ENCODE measurements around the gene MDK.
"Not testable (repeated sequence)": the region's sequence is repeated elsewhere in the genome, so short reads cannot be mapped to it uniquely, and the experiment has no call there.

- TF ChIP-seq, protein P1, sequence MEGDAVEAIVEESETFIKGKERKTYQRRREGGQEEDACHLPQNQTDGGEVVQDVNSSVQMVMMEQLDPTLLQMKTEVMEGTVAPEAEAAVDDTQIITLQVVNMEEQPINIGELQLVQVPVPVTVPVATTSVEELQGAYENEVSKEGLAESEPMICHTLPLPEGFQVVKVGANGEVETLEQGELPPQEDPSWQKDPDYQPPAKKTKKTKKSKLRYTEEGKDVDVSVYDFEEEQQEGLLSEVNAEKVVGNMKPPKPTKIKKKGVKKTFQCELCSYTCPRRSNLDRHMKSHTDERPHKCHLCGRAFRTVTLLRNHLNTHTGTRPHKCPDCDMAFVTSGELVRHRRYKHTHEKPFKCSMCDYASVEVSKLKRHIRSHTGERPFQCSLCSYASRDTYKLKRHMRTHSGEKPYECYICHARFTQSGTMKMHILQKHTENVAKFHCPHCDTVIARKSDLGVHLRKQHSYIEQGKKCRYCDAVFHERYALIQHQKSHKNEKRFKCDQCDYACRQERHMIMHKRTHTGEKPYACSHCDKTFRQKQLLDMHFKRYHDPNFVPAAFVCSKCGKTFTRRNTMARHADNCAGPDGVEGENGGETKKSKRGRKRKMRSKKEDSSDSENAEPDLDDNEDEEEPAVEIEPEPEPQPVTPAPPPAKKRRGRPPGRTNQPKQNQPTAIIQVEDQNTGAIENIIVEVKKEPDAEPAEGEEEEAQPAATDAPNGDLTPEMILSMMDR (IDR thresholded peaks at IDR 0.05; ENCODE audit: poor library complexity) = not testable (repeated sequence)
- not testable (repeated sequence) for TF ChIP-seq EZH2 (IDR thresholded peaks at IDR 0.05; ENCODE audit: borderline replicate concordance)
Observed at GRCh38 chr11:46372501-46372900, 9.0 kb upstream of the MDK start.
